T-cell (primary cell): ENCODE measurements around the gene TAL1. TPM values are rescaled to one million over a fixed set of nuclear protein-coding genes. Genes with fewer than 3 reads are reported as not detected.

Source experiments
- ATAC-seq, 4 experiments: fragments of 200-7000 bp in 3 of 4; fragments of 150-1000 bp in 1 of 4; cut with Tn5 transposase; replicated peaks in 1 of 4; 1 replicate in 3 of 4; 2 replicates in 1 of 4; pipeline ENCODE4 v1.10.0; 2021; ENCODE audit warnings: moderate library complexity in 3 of 4, mild to moderate bottlenecking in 2 of 4, moderate number of reproducible peaks in 1 of 4
- CTCF ChIA-PET, 2 donors: fragments of 300-600 bp; sonication (Branson Sonifier 250); formaldehyde crosslinking; loops; one replicate each; lab custom pipeline; 2022; ENCODE audit warnings: antibody characterized with exemption in 2 of 2; lab: Charles Lee
- POLR2A ChIA-PET, 2 donors: fragments of 300-600 bp; sonication (Branson Sonifier 250); formaldehyde crosslinking; loops; one replicate each; lab custom pipeline; 2022; ENCODE audit warnings: antibody characterized with exemption in 2 of 2; lab: Charles Lee
- DNase-seq, 35 experiments: peaks; one replicate each; pipeline versions ENCODE4 v3.0.0 to v3.0.0-alpha.2; 2013 to 2023
- H3K27ac ChIP-seq: one replicate; pipeline ENCODE4 v1.5.1; 2013; ENCODE audit warnings: low read length
- H3K27me3 ChIP-seq, 2 experiments: replicated peaks in 1 of 2; 1 replicate in 1 of 2; 2 replicates in 1 of 2; pipeline versions ENCODE4 v1.6.1 to v1.7.0; 2013; ENCODE audit warnings: low read length in 1 of 2, mixed read lengths in 1 of 2; ENCODE audit not compliant: control insufficient read depth in 2 of 2, insufficient read depth in 2 of 2; ENCODE audit errors: extremely low read depth in 1 of 2
- H3K36me3 ChIP-seq, 2 donors: 1 replicate in 1 of 2; 2 replicates in 1 of 2; pipeline versions ENCODE4 v1.6.1 to v1.7.0; 2013; ENCODE audit warnings: low read length in 1 of 2; ENCODE audit not compliant: control insufficient read depth in 2 of 2, insufficient read depth in 1 of 2; ENCODE audit errors: extremely low read depth in 1 of 2
- H3K4me1 ChIP-seq, 2 experiments: 1 replicate in 1 of 2; 2 replicates in 1 of 2; pipeline versions ENCODE4 v1.6.1 to v1.7.0; 2013; ENCODE audit warnings: low read length in 2 of 2, mixed read lengths in 1 of 2; ENCODE audit not compliant: insufficient read depth in 2 of 2, control insufficient read depth in 1 of 2; ENCODE audit errors: extremely low read depth in 1 of 2
- H3K4me3 ChIP-seq, 2 donors: 1 replicate in 1 of 2; 2 replicates in 1 of 2; pipeline versions ENCODE4 v1.5.1 to v1.7.0; 2013; ENCODE audit warnings: mild to moderate bottlenecking in 2 of 2, low read length in 1 of 2, moderate library complexity in 1 of 2; ENCODE audit not compliant: control insufficient read depth in 1 of 2; ENCODE audit errors: extremely low read depth in 1 of 2
- H3K9me3 ChIP-seq: 2 replicates; pipeline ENCODE4 v1.7.0; 2013
- H3K27ac Mint-ChIP-seq, 2 donors: one replicate each; pipeline ENCODE4 v1.8.0; 2020 to 2021; ENCODE audit warnings: mild to moderate bottlenecking in 2 of 2, mixed read lengths in 2 of 2
- H3K27me3 Mint-ChIP-seq, 2 donors: one replicate each; pipeline ENCODE4 v1.8.0; 2021 to 2022; ENCODE audit warnings: mixed read lengths in 2 of 2
- H3K36me3 Mint-ChIP-seq: one replicate; pipeline ENCODE4 v1.8.0; 2021; ENCODE audit warnings: mixed read lengths
- H3K4me1 Mint-ChIP-seq, 3 donors: one replicate each; pipeline ENCODE4 v1.8.0; 2020 to 2022; ENCODE audit warnings: mixed read lengths in 3 of 3, mild to moderate bottlenecking in 1 of 3
- H3K4me3 Mint-ChIP-seq, 3 donors: one replicate each; pipeline ENCODE4 v1.8.0; 2020 to 2022; ENCODE audit warnings: mild to moderate bottlenecking in 3 of 3, mixed read lengths in 3 of 3, moderate library complexity in 3 of 3
- H3K9me3 Mint-ChIP-seq, 3 donors: one replicate each; pipeline ENCODE4 v1.8.0; 2020 to 2022; ENCODE audit warnings: mixed read lengths in 3 of 3
- WGBS: methylation state at CpG from one replicate; pipeline ENCODE4 v1.1.5; 2013; ENCODE audit warnings: missing lambda C conversion rate; ENCODE audit not compliant: insufficient coverage; 5-methylcytosine and 5-hydroxymethylcytosine counted together
- total RNA-seq, 35 experiments: library from RNA in 6 of 35; stranded (reverse) in 6 of 35; fragments of 120-200 nt in 1 of 35; gene quantifications; one replicate each; pipeline versions ENCODE4 v1.2.1 to v1.2.4 and lab custom pipeline; 2013 to 2026

The TAL1 gene
- total RNA-seq, 5 donors from 2014 or later (not counting 1 experiment from before 2014, with no cell fraction given): 0.28 to 0.85 (median 0.44) TPM

GRCh38 chr1:47257224-47257623 lies 25.2 kb upstream of the TAL1 start:
- H3K27me3 Mint-ChIP-seq: no peaks in the 10 kb centered on the region
- H3K4me3 ChIP-seq: no peak overlapping the region
- H3K4me3 Mint-ChIP-seq: no peak overlapping the region
- H3K27ac Mint-ChIP-seq: no peak overlapping the region
- H3K9me3 ChIP-seq: no peaks in the 10 kb centered on the region
- DNase-seq: no peak
- no peaks in the 10 kb centered on the region for H3K4me1 ChIP-seq
- no peaks in the 10 kb centered on the region for H3K4me1 Mint-ChIP-seq
- CTCF ChIA-PET: no interaction called here
- no peaks in the 10 kb centered on the region for H3K27me3 ChIP-seq
- no peaks in the 10 kb centered on the region for H3K9me3 Mint-ChIP-seq
- H3K27ac ChIP-seq: no peak overlapping the region
- no CpG with 5 or more reads among the region's 2 CpGs for WGBS
- peaks cover 4% of the 10 kb centered on the region for H3K36me3 Mint-ChIP-seq
- POLR2A ChIA-PET: no interaction called here
- H3K36me3 ChIP-seq: peaks cover 0 to 3% of the 10 kb centered on the region in 2 donors
- ATAC-seq: no peak

GRCh38 chr1:47252795-47253194 lies 20.8 kb upstream of the TAL1 start:
- H3K4me1 Mint-ChIP-seq: no peaks in the 10 kb centered on the region
- H3K27me3 Mint-ChIP-seq: no peaks in the 10 kb centered on the region
- Histone ChIP-seq H3K27ac (no peak overlapping the region), H3K36me3 (no peaks in the 10 kb centered on the region), H3K27me3 (no peaks in the 10 kb centered on the region), H3K4me3 (no peak overlapping the region), H3K4me1 (no peaks in the 10 kb centered on the region), H3K9me3 (no peaks in the 10 kb centered on the region)
- no peak overlapping the region for H3K4me3 Mint-ChIP-seq
- no peaks in the 10 kb centered on the region for H3K9me3 Mint-ChIP-seq
- ChIA-PET CTCF (interaction anchor here (0.6 to 2.1 kb wide), 5 partner anchors 10 to 60 kb away, joined by 3 to 9 read pairs (median 3); no protein-coding TSS in a partner anchor), POLR2A (interaction anchor here in 1 of 2 donors (0.6 kb wide), 1 partner anchor 10 kb away, joined by 7 read pairs; no protein-coding TSS in a partner anchor)
- WGBS: 100% methylated on average over 1 of the region's 5 CpGs
- no peak overlapping the region for H3K27ac Mint-ChIP-seq
- ATAC-seq (no peak), DNase-seq (no peak)
- peaks cover 2% of the 10 kb centered on the region for H3K36me3 Mint-ChIP-seq

- H3K9me3 Mint-ChIP-seq: no peaks in the 10 kb centered on the region
- WGBS: no CpG with 5 or more reads among the region's 1 CpG
These were observed 20.3 kb upstream of the TAL1 start for GRCh38 chr1:47252369-47252768.

GRCh38 chr1:47249755-47250154 lies 17.7 kb upstream of the TAL1 start:
- no peaks in the 10 kb centered on the region for H3K9me3 Mint-ChIP-seq
- H3K9me3 ChIP-seq: no peaks in the 10 kb centered on the region
- no peak for DNase-seq
- no peaks in the 10 kb centered on the region for H3K27me3 ChIP-seq
- no peak for ATAC-seq
- H3K4me1 ChIP-seq: no peaks in the 10 kb centered on the region
- no peak overlapping the region for H3K27ac Mint-ChIP-seq
- no peak overlapping the region for H3K4me3 Mint-ChIP-seq
- no CpG with 5 or more reads among the region's 3 CpGs for WGBS
- no peak overlapping the region for H3K27ac ChIP-seq
- no peak overlapping the region for H3K4me3 ChIP-seq
- H3K27me3 Mint-ChIP-seq: peaks cover 3 to 4% of the 10 kb centered on the region in 2 donors
- POLR2A ChIA-PET: no interaction called here
- CTCF ChIA-PET: interaction anchor here in 1 of 2 donors (0.6 kb wide), 1 partner anchor 22 kb away, joined by 6 read pairs; no protein-coding TSS in a partner anchor
- H3K36me3 ChIP-seq: no peaks in the 10 kb centered on the region
- no peaks in the 10 kb centered on the region for H3K4me1 Mint-ChIP-seq
- peaks cover 2% of the 10 kb centered on the region for H3K36me3 Mint-ChIP-seq

More at GRCh38 chr1:47252369-47252768, 20.3 kb upstream of the TAL1 start:
- no peaks in the 10 kb centered on the region for H3K4me1 Mint-ChIP-seq
- ATAC-seq (no peak), DNase-seq (no peak)
- H3K4me3 Mint-ChIP-seq: no peak overlapping the region
- Histone ChIP-seq H3K4me1 (no peaks in the 10 kb centered on the region), H3K9me3 (no peaks in the 10 kb centered on the region), H3K36me3 (no peaks in the 10 kb centered on the region), H3K4me3 (no peak overlapping the region), H3K27me3 (no peaks in the 10 kb centered on the region), H3K27ac (no peak overlapping the region)
- ChIA-PET CTCF (interaction anchor here (0.7 to 2.1 kb wide), 3 partner anchors 11 to 31 kb away, joined by 3 to 9 read pairs (median 3); no protein-coding TSS in a partner anchor), POLR2A (interaction anchor here (0.6 to 0.7 kb wide), 2 partner anchors 10 to 20 kb away, joined by 3 to 7 read pairs; no protein-coding TSS in a partner anchor)
- no peaks in the 10 kb centered on the region for H3K27me3 Mint-ChIP-seq
- no peak overlapping the region for H3K27ac Mint-ChIP-seq
- H3K36me3 Mint-ChIP-seq: peaks cover 2% of the 10 kb centered on the region

- H3K4me3 Mint-ChIP-seq: no peak overlapping the region
- Histone ChIP-seq H3K4me1 (peaks cover 0 to 3% of the 10 kb centered on the region in 2 experiments), H3K36me3 (no peaks in the 10 kb centered on the region), H3K27me3 (peaks cover 0 to 17% of the 10 kb centered on the region in 2 experiments), H3K27ac (no peak overlapping the region), H3K4me3 (no peak overlapping the region), H3K9me3 (no peaks in the 10 kb centered on the region)
- ChIA-PET CTCF (no interaction called here), POLR2A (no interaction called here)
- ATAC-seq (no peak), DNase-seq (no peak)
- no peaks in the 10 kb centered on the region for H3K9me3 Mint-ChIP-seq
- no CpG with 5 or more reads among the region's 3 CpGs for WGBS
- peaks cover 3 to 4% (median 3%) of the 10 kb centered on the region in 3 donors for H3K4me1 Mint-ChIP-seq
- peaks cover 35 to 37% of the 10 kb centered on the region in 2 donors for H3K27me3 Mint-ChIP-seq
- no peaks in the 10 kb centered on the region for H3K36me3 Mint-ChIP-seq
- no peak overlapping the region for H3K27ac Mint-ChIP-seq
These were observed 12.4 kb upstream of the TAL1 start for GRCh38 chr1:47244339-47244862.

GRCh38 chr1:47243910-47244309 lies 11.9 kb upstream of the TAL1 start:
- Histone ChIP-seq H3K4me1 (peaks cover 2 to 5% of the 10 kb centered on the region in 2 experiments), H3K27ac (no peak overlapping the region), H3K9me3 (no peaks in the 10 kb centered on the region), H3K27me3 (peaks cover 0 to 18% of the 10 kb centered on the region in 2 experiments), H3K36me3 (no peaks in the 10 kb centered on the region), H3K4me3 (no peak overlapping the region)
- no peak for DNase-seq
- no peak for ATAC-seq
- Mint-ChIP-seq H3K9me3 (no peaks in the 10 kb centered on the region), H3K36me3 (no peaks in the 10 kb centered on the region), H3K4me1 (peaks cover 7 to 8% (median 8%) of the 10 kb centered on the region in 3 donors), H3K27ac (no peak overlapping the region), H3K4me3 (no peak overlapping the region), H3K27me3 (peaks cover 37 to 40% of the 10 kb centered on the region in 2 donors)
- ChIA-PET POLR2A (no interaction called here), CTCF (no interaction called here)
- 53% methylated on average over 3 of the region's 5 CpGs for WGBS
